ENCODE data around the gene BMP2K.
"Not testable (repeated sequence)": the region's sequence is repeated elsewhere in the genome, so short reads cannot be mapped to it uniquely, and the experiment has no call there.

Gene BMP2K

GRCh38 chr4:78885598-78885997 is 109.4 kb downstream of the BMP2K start:
- TF ChIP-seq POLR2A (IDR thresholded peaks at IDR 0.05; ENCODE audit: extremely low read depth, insufficient read length) (no peak), CTCF (IDR thresholded peaks at IDR 0.05; ENCODE audit: low read depth, low read length) (no peak), MYC (IDR thresholded peaks at IDR 0.05; ENCODE audit: low read depth, low read length) (no peak), MAX (IDR thresholded peaks at IDR 0.05; ENCODE audit: low read depth, low read length) (no peak)
- no peak for DNase-seq (ENCODE audit: low read depth)
- no peak overlapping the region for H3K4me3 ChIP-seq (ENCODE audit: low read depth, low read length)

- no peak overlapping the region for H3K4me3 ChIP-seq (ENCODE audit: low read depth, low read length)
- TF ChIP-seq POLR2A (IDR thresholded peaks at IDR 0.05; ENCODE audit: extremely low read depth, insufficient read length) (no peak), CTCF (IDR thresholded peaks at IDR 0.05; ENCODE audit: low read depth, low read length) (no peak), MYC (IDR thresholded peaks at IDR 0.05; ENCODE audit: low read depth, low read length) (no peak), MAX (IDR thresholded peaks at IDR 0.05; ENCODE audit: low read depth, low read length) (no peak)
- DNase-seq (ENCODE audit: low read depth): no peak
Measured at GRCh38 chr4:78889955-78890354, 113.8 kb downstream of the BMP2K start.

- H3K4me3 ChIP-seq (ENCODE audit: low read depth, low read length): no peak overlapping the region
- DNase-seq (ENCODE audit: low read depth): no peak
- TF ChIP-seq POLR2A (IDR thresholded peaks at IDR 0.05; ENCODE audit: extremely low read depth, insufficient read length): no peak
- no peak for TF ChIP-seq MAX (IDR thresholded peaks at IDR 0.05; ENCODE audit: low read depth, low read length)
- TF ChIP-seq MYC (IDR thresholded peaks at IDR 0.05; ENCODE audit: low read depth, low read length): no peak
- TF ChIP-seq CTCF (IDR thresholded peaks at IDR 0.05; ENCODE audit: low read depth, low read length): no peak
Measured at GRCh38 chr4:78899302-78899701, 123.2 kb downstream of the BMP2K start.

- DNase-seq (ENCODE audit: low read depth): no peak
- TF ChIP-seq POLR2A (IDR thresholded peaks at IDR 0.05; ENCODE audit: extremely low read depth, insufficient read length) (no peak), MAX (IDR thresholded peaks at IDR 0.05; ENCODE audit: low read depth, low read length) (no peak)
- H3K4me3 ChIP-seq (ENCODE audit: low read depth, low read length): no peak overlapping the region
Measured at GRCh38 chr4:78901882-78902281, 125.7 kb downstream of the BMP2K start.

GRCh38 chr4:78902298-78902697 is 126.1 kb downstream of the BMP2K start:
- no peak overlapping the region for H3K4me3 ChIP-seq (ENCODE audit: low read depth, low read length)
- DNase-seq (ENCODE audit: low read depth): no peak
- no peak for TF ChIP-seq MYC (IDR thresholded peaks at IDR 0.05; ENCODE audit: low read depth, low read length)
- TF ChIP-seq MAX (IDR thresholded peaks at IDR 0.05; ENCODE audit: low read depth, low read length): no peak
- no peak for TF ChIP-seq CTCF (IDR thresholded peaks at IDR 0.05; ENCODE audit: low read depth, low read length)
- TF ChIP-seq POLR2A (IDR thresholded peaks at IDR 0.05; ENCODE audit: extremely low read depth, insufficient read length): no peak

- no peak overlapping the region for H3K4me3 ChIP-seq (ENCODE audit: low read depth, low read length)
- TF ChIP-seq MYC (IDR thresholded peaks at IDR 0.05; ENCODE audit: low read depth, low read length) (no peak), MAX (IDR thresholded peaks at IDR 0.05; ENCODE audit: low read depth, low read length) (no peak)
- no peak for DNase-seq (ENCODE audit: low read depth)
Measured at GRCh38 chr4:78904143-78904542, 128.0 kb downstream of the BMP2K start.

- H3K4me3 ChIP-seq (ENCODE audit: low read depth, low read length): no peak overlapping the region
- DNase-seq (ENCODE audit: low read depth): no peak
- TF ChIP-seq POLR2A (IDR thresholded peaks at IDR 0.05; ENCODE audit: extremely low read depth, insufficient read length): no peak
- TF ChIP-seq CTCF (IDR thresholded peaks at IDR 0.05; ENCODE audit: low read depth, low read length): no peak
- TF ChIP-seq MAX (IDR thresholded peaks at IDR 0.05; ENCODE audit: low read depth, low read length): no peak
- no peak for TF ChIP-seq MYC (IDR thresholded peaks at IDR 0.05; ENCODE audit: low read depth, low read length)
Measured at GRCh38 chr4:78907638-78908037, 131.5 kb downstream of the BMP2K start.

GRCh38 chr4:78908974-78909373 is 132.8 kb downstream of the BMP2K start:
- not testable (repeated sequence) for DNase-seq (ENCODE audit: low read depth); H3K4me3 ChIP-seq (ENCODE audit: low read depth, low read length)
